NCI-H128 (cell line): Measurements from ENCODE around the gene FTL.

Source experiments
- DNase-seq: peaks from one replicate; lab custom pipeline; 2025; ENCODE audit not compliant: unreplicated experiment; lab: John Stamatoyannopoulos, UW

The FTL gene

GRCh38 chr19:48945415-48945814 lies 19.7 kb upstream of the FTL start:
- DNase-seq: no peak

- DNase-seq: no peak
Measured at GRCh38 chr19:48945817-48946216, 19.3 kb upstream of the FTL start.

GRCh38 chr19:48946463-48947257 lies 18.4 kb upstream of the FTL start:
- no peak for DNase-seq

GRCh38 chr19:48947258-48947542 lies 17.9 kb upstream of the FTL start:
- no peak for DNase-seq

- DNase-seq: no peak
Measured at GRCh38 chr19:48950159-48950558, 14.9 kb upstream of the FTL start.

GRCh38 chr19:48950830-48951519 lies 14.1 kb upstream of the FTL start:
- no peak for DNase-seq

- DNase-seq: no peak
Measured at GRCh38 chr19:48953141-48953540, 12.0 kb upstream of the FTL start.

- DNase-seq: no peak
Measured at GRCh38 chr19:48953990-48954594, 11.0 kb upstream of the FTL start.

- DNase-seq: peak; percentile 98
Measured at GRCh38 chr19:48954595-48955307, 10.4 kb upstream of the FTL start, which contains the start of gene BAX. Gene BAX, plus strand, starts transcription at chr19:48954875. Its CDS starts 54 bp downstream, at chr19:48954929.

GRCh38 chr19:48955308-48955958 lies 9.7 kb upstream of the FTL start:
- no peak for DNase-seq

GRCh38 chr19:48958006-48958405 lies 7.1 kb upstream of the FTL start:
- DNase-seq: no peak

- no peak for DNase-seq
Measured at GRCh38 chr19:48959341-48960239, 5.5 kb upstream of the FTL start.

GRCh38 chr19:48961051-48961649 lies 4.0 kb upstream of the FTL start:
- no peak for DNase-seq

GRCh38 chr19:48961673-48962028 lies 3.5 kb upstream of the FTL start:
- DNase-seq: no peak

GRCh38 chr19:48962029-48962848 lies 2.9 kb upstream of the FTL start:
- no peak for DNase-seq

- no peak for DNase-seq
Measured at GRCh38 chr19:48962849-48963165, 2.3 kb upstream of the FTL start.

GRCh38 chr19:48963371-48964204 lies 1.5 kb upstream of the FTL start:
- no peak for DNase-seq
